Esophagus squamous epithelium (tissue), 4 donors: ENCODE results near the gene SPSB4.

Experiments
- CTCF ChIP-seq, 6 experiments: fragments of 450-650 bp in 4 of 6; fragments of 200-600 bp in 2 of 6; sonication (generic) in 2 of 6; IDR thresholded peaks; one replicate each; pipeline ENCODE4 v1.5.1; 2016 to 2019; ENCODE audit warnings: antibody characterized with exemption in 6 of 6, mild to moderate bottlenecking in 4 of 6, moderate library complexity in 4 of 6
- POLR2A ChIP-seq, 4 donors: fragments of 450-650 bp; IDR thresholded peaks; one replicate each; pipeline ENCODE4 v1.6.1; 2017; ENCODE audit warnings: antibody characterized with exemption in 4 of 4, mild to moderate bottlenecking in 4 of 4, moderate library complexity in 3 of 4

GRCh38 chr3:141096164-141096563 is 45.0 kb downstream of the SPSB4 start:
- TF ChIP-seq CTCF (IDR thresholded peaks at IDR 0.05): no peak
- TF ChIP-seq POLR2A (IDR thresholded peaks at IDR 0.05): no peak
